NCI-H524 treated with DMSO at 0.1 percent for 48 hours (cell line): ENCODE results near the gene MYO5A.
"Not testable (repeated sequence)": the region's sequence is repeated elsewhere in the genome, so short reads cannot be mapped to it uniquely, and the experiment has no call there.

Experiments used
- DNase-seq: peaks from one replicate; lab custom pipeline; 2025; lab: John Stamatoyannopoulos, UW

Gene MYO5A

GRCh38 chr15:52417957-52418356, 110.7 kb downstream of the MYO5A start:
- no peak for DNase-seq

DNA sequence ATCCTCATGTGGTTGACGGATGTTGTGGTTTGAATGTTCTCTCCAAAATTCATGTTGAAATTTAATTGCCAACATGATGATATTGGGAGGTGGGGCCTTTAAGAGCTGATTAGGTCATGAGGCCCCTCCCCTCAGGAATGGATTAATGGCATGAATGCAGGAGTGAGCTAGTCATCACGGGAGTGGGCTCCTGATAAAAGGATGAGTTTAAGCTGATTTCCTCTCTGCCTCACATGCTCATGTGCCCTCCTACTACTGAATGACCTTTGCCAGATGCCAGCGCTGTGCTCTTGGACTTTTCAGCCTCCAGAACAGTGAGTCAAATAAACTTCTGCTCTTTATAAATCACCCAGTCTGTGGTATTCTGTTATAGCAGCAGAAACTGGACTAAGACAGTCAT, 111.2 kb downstream of the MYO5A start:
- DNase-seq: no peak

- not testable (repeated sequence) for DNase-seq
Observed at GRCh38 chr15:52416566-52416965, 112.1 kb downstream of the MYO5A start.

- DNase-seq: no peak
Observed at GRCh38 chr15:52415628-52416027, 113.1 kb downstream of the MYO5A start.

DNA sequence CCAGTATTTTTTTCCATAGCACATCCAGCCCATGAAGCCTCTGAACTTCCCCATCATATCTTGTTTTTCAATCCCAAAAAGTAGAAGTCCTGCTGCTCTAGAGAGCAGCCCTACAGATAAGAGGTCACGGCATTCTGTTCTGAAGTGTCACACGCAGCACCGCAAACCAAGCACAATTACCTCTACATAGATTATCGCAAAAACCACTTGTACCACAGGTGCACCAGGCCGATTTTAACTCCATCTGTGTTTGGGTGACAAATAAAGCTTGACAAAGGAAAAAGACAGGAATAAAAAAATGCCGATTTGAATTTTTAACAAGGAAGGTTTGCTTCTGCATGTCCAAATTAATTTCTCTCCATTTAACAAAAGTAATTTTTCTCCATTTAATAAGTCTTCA, 113.7 kb downstream of the MYO5A start:
- no peak for DNase-seq

- DNase-seq: no peak
Observed at GRCh38 chr15:52408823-52409222, 119.9 kb downstream of the MYO5A start.

- no peak for DNase-seq
Observed at GRCh38 chr15:52407374-52407773, 121.3 kb downstream of the MYO5A start.

GRCh38 chr15:52406601-52407000, 122.1 kb downstream of the MYO5A start:
- DNase-seq: no peak

DNA sequence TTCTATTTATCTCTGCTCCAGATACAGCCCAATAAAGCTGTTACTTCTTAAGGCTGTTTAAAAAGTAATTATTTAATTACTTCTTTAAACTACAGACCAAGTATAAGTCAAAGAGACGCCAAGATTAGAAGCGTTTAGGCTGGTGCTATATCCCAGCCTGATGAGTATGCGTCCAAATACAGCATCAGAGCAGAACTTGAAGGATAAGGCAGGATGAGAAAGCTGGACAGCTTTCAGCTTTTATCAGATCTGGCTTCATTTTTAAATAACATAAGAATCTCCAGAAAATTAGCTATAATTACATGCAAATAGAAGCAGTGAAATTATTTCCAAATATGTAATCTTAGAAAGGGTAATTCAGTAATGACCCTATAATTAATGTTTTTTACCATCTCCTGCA, 122.8 kb downstream of the MYO5A start:
- no peak for DNase-seq

- no peak for DNase-seq
Observed at GRCh38 chr15:52397118-52397517, 131.6 kb downstream of the MYO5A start.

GRCh38 chr15:52394118-52394517, 134.6 kb downstream of the MYO5A start:
- DNase-seq: no peak

DNA sequence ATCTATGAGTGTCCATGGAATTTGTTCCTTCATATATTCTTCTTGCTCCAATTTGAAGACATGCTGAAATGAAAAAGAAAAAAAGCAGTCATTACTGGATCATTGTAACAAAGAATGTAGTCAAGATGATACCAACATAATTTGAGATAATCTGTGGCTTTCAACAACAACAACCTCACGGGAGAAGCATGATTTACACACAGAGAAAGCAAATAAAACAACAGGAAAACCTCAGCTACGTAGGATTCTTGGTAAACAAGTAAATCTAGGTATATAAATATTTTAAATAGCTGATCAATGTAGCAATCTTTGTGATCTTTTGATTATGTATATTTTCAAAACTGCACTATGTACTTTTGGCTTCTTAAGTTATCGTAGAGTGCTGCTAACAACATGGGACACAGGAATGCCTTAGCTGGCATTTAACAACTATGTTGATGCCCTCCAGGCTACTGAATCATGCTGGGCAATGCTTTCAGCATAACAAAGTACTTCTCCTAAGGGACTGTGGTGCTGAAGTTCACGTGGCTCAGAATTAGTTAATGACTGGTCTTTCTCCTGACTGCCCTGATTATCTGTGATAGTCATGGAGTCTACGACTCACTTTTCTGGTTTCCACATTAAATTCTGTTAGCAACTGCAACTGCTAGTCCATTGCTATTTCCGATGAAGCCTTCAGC, 136.5 kb downstream of the MYO5A start:
- no peak for DNase-seq

DNA sequence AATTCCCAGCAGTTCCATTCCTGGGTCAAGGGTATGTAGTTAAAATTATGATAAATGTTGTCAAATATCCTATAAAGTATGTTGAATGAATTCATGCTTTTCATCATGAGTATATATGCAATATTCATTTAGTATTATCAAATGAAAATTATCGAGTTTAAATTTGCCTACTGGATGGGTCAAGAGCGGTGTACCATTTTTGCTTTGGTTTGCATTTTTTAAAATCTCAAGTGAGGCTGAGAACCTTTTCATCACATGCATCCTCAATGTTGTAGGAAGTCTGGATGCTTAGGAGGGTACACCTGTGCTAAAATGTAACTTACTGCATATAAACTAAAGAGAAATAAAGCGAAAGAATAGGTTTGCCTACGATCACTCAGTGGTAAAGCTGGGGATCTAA, 137.6 kb downstream of the MYO5A start:
- DNase-seq: no peak

GRCh38 chr15:52385670-52386069, 143.0 kb downstream of the MYO5A start:
- no peak for DNase-seq

GRCh38 chr15:52383100-52383588, 145.5 kb downstream of the MYO5A start:
- DNase-seq: no peak

GRCh38 chr15:52382647-52383046, 146.0 kb downstream of the MYO5A start:
- DNase-seq: no peak

GRCh38 chr15:52379395-52380106, 149.1 kb downstream of the MYO5A start:
- no peak for DNase-seq

DNA sequence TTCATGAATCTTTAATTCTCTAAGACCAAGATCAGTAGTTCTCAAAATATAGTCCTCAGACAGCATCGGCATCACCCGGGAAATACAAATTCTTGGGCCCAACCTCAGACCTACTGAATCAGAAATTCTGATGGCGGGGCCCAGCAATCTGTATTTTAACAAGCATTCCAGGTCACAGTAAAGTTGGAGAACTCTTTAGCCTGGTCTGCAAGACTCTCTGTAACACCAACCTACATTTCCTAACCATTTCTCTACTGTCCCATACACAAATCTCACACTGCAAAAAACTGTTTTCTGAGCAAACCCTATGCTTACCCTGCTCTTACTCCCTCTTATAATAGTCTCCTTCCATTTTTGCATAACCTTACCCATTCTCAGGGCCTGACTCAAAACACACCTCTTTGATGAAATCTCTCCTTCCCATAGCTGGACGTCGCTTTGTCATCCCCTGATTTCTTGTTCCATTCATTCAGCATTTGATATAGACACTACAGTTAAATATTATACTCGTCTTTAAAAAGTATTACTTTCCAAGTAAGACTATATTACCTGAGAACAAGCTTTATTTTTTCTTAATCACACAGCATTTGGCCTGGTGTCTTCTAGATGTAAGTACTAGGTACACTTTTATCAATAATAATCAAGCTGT, 149.8 kb downstream of the MYO5A start:
- no peak for DNase-seq

DNA sequence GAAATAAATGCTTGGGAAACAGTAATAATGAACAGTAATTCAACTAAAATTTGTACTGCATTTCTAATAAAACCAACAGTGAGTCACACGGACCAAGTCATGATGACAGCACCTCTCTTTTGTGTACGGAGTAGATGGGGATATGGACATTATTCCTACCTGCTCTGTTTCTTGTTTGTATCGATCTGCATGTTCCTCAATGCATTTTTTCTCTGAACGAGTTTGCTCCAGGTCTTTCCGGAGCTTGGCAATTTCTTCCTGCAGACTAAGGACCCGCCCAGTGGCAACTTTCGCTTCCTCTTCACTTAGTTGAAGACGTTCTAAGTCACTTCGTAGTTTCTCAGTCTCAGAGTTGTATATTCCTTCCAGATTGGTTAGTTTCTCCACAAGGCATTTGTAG, 158.7 kb downstream of the MYO5A start:
- no peak for DNase-seq

DNA sequence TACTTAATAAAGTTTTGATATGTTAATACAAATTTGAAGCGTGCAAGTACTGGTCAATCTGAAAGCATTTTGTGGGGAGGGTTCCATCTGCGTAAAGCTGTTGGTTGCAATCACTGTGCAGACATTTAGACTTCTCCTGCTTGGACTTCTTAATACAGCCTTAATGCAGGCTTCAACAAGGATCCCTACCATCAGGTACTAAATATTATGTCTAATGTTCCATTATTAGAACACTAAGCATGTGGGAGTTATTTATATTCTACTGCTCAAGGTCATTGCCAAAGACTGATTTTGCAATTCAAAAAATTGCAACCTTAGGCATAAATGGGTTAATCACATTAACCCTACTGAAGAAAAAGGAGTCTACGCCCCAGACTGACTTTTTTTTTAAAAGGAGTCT, 159.2 kb downstream of the MYO5A start:
- no peak for DNase-seq

DNA sequence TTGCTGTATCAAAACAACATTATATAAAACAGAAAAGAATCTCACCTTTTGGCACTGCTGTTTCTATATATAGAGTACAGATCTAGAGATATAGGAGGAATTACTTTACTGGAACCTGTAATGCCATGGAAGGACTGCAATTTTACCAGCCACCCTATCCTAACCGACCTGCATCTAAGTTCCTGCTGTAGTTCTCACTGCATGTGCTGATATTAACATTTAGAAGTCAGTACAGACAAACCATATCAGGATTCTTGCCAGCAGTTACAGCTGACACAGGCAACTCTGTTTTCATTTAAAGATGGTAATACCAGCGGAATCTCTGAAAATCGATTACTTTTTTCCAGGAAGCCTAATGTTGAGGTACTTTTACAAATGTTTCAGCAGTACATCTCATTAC, 159.7 kb downstream of the MYO5A start:
- DNase-seq: no peak

DNA sequence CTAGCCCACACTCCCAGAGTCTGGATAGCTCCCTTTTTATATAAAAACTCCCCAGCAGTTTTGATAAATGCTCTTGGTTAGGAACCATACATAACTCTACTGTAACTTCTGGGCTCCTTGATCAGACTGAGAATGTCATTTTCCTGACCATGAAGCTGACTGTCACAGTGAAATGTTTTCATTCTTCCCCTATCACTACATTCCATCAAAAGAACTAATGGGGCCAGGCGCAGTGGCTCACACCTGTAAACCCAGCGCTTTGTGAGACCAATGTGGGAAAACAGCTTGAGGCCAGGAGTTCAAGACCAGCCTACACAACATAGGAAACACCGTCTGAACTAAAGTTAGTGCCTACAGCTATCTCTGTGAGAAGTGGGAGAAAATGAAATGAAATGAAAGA, 160.3 kb downstream of the MYO5A start:
- no peak for DNase-seq

DNA sequence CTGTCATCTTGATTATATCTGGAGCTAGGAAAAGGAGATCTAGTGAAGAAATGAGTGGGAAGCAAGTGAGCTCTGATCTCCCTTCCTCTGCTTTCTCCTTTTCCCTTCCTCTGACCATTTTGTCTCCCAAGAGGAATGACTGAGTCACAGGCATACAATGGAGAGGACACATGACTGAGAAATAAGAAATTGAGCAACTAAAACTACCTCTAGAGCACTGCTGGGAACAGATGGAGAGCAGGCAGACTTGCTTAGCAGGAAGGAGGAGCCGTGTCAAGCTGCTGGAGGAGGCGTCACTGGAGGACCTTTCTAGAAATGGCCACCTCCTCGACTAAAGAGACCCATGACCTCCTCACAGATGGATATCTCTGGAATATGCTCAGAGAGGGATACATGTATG, 166.2 kb downstream of the MYO5A start:
- no peak for DNase-seq
